Activated CD8-positive, alpha-beta memory T cell treated with anti-CD3 and anti-CD28 coated beads, Interleukin-2, amount 50 U/mL, for 4 hours (primary cell): Measurements from ENCODE around the gene FCRL4.

ENCODE experiments used
- DNase-seq: peaks from one replicate; pipeline ENCODE4 v3.0.0-alpha.2; 2020

Gene FCRL4

DNA sequence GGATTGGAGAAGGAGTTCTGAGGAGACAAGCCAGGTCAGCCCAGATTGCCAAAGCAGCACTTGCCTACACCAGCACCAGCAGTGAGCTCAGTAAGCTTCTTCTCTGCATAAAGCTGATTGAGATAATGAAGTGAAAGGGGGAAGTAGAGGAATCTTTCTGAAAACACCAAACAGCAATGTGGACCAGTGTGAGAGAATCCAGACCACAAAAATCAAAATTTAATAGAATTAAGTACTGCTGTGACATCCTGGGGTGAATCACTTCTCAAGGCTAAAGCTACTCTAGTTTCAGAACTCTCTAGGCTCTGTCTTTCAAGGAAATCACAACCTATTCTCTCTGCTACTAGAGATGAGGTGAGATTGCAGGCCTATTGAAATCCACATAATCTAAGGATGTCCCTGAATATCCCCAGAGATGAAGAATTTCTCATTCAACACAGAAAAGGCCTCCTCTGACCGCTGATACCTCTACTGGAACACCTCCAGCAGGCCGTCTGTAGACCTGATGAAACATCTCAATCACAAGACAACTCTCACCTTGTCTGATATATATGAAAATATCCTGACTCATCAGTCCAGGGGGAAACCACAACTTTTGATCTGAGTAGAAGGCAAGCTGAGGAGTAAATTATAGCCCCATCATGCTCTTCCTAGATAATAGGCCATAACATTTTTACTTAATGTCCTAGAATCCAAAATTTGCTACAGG lies at the start of gene FCRL4:
Gene FCRL4 (minus strand): TSS at position 127 of the 709 bp plus-strand sequence. CDS start 141 bp downstream, outside the sequence.
- DNase-seq = no peak

- no peak for DNase-seq
Observed at GRCh38 chr1:157646144-157646543, 48.3 kb upstream of the FCRL4 start.

DNA sequence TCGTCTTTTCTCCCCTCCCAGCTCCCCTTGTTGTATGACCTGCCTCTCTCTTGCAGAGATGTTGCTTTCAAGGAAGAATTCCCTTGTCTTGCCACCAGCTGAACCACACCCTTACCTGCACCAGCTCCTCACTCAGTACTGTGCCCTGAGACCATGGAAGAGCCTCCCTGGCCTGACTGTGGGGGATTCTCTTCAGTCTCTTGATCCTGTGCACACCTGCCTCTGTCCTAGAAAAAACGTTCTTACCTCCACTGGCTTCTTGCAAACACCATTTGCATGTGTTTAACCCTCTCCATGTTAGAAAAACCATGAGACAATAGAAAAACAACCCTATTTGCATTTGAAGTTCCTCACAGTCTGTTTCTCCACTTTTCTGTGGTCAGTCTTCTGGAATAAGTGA lies 43.3 kb upstream of the FCRL4 start:
- no peak for DNase-seq

DNA sequence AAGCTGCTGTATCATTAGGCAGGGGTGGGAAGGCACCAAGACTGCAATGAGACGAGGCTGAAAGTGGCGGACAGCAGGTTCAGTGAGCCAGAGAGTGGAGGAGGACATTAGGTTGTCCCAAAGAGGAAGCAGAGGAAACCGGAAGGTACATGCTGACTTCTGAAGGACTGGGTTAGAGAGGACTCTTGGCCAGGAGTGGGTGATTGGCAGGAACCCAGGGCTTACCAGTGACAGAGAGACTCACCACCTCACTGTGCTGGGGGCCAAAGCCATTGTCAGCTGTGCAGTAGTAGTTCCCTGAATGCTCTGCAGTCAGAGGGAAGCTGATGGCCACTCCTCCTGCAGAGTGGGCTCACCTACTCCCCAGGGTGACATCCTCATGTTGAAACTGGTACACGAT lies 41.9 kb upstream of the FCRL4 start:
- no peak for DNase-seq

- no peak for DNase-seq
Observed at GRCh38 chr1:157628773-157629172, 30.9 kb upstream of the FCRL4 start.

DNA sequence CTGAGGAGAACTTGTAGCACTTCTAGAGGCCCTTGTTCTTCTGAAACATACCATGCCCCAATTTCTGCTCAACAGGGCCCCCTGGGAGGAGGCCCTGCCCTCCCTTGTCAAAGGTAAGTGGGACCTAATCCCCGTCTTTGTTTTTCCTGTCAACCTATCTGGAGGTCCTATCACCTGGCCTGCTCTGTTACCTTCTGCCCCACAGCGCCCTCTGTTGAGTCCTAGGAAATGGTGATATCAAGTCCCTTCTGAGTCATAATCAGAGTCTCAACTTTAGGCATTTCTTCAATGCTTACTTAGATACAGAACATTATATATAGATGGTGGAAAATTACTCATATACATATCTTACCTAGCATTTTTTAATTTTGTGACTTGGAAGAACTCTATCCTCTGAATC lies 28.2 kb upstream of the FCRL4 start:
- DNase-seq = peak; percentile 17

- no peak for DNase-seq
Observed at GRCh38 chr1:157624471-157624870, 26.6 kb upstream of the FCRL4 start.

DNA sequence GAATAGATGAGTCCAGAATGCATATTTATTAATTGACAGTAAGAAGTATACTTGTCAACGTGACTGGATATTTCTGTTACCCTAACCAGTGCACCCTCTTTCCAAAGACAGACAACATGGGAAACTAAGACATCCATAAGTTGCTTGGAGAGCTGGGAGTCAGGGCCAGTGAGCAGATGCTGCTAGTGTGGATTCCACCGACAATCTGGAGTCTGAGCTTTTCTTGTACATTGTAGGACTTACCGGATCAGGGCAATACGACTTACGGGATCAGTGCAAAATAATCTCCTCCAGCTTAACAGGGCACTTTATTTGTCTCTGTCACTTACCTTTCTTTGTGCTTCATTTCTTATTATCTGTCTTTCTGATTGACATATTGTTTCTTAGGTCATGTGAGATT lies 24.6 kb upstream of the FCRL4 start:
- DNase-seq = no peak

DNA sequence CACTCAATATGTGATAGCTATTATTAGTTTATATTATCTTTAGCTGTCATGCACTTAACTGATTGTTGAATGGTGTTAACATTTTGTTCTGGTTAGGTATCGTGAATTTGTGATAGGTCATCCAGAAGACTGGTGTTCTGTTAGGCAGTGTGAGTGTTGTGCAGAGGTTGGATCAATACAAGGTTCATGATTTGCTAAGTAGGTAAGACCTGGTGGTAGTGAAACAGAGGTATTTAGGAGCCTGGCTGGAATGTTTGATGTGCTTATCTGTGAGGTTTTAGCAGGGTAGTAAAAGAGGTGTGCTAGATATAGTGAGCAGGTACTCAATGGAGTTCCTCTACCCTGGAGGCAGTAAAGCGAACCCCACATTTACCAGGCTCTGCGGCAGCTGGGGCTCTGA lies 20.3 kb upstream of the FCRL4 start:
- DNase-seq = no peak

DNA sequence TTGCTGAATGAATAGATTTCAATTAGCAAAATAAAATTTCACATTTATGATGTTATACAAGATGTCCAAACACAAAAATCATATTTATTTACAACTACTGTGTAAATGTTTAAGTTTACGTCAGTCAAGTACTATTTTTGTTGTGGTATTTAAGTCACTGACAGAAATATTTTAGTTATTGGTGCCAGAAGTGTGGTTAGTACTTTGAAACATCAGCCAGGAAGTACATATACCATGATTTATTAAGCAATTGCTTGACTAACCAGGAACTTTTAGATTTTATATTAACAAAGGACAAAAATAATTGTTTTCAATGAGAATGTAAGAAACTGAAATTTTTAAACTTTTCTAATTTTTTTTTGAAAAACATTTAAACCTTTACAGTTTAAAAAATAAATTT lies 2.4 kb upstream of the FCRL4 start:
- DNase-seq = no peak

GRCh38 chr1:157596384-157596783 lies 1.5 kb downstream of the FCRL4 start:
- DNase-seq = no peak

- no peak for DNase-seq
Observed at GRCh38 chr1:157595356-157595755, 2.5 kb downstream of the FCRL4 start.

DNA sequence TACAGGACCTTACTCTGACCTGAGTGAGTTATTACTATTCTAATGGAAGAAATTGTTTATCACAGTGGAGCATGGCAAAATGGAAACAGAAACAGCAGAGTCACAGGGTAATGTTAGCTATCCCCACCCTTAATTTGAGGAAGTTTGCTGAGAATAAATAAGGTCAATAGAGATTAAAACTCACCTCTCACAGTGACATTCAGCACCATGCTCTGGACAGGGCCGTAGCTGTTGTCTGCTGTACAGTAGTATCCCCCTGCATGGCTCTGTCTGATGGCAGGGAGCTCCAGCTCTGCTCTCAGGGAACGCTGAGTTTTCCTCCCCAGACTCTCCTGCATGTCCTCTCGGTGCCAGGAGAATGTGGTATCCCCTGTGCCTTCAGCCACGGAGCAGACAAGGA lies 11.9 kb downstream of the FCRL4 start:
- DNase-seq = no peak

DNA sequence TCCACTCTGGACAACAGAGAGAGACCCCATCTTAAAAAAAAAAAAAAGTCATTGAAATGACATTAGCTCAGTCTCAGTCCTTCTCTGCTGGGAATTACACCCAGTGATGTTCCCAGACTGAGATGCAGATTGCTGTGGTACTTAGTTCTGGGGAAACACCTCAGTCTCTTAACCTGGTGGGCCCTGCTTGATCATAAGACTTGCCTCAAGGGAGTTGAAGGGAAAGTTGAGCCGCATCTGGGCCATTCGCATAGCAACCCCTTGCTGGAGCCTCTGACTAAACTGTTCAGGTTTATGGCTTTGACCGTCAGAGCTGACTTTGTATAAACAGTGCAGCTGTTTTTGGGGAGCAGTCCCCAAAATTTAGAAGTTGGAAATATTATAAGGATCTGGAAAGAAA lies 13.4 kb downstream of the FCRL4 start:
- no peak for DNase-seq

DNA sequence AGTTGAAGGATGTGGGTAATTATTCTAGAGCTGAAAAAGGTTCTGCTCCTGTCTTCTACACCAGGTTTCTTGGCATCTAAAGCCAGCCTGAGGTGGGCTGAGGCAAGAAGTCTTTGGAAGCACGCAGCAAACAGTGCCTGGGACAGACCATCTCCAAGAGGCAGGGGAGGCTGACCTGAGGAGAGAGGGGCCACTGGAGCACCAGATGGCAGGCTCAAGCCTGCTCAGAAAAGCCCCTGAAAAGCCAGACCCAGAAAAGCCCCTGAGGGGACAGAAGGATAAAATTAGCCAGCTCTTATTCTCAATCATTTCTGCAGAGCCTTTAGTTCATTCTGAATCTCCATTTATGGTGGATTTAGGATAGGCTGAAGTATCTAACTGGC lies 17.1 kb downstream of the FCRL4 start:
- DNase-seq = no peak

GRCh38 chr1:157580179-157580827 lies 17.6 kb downstream of the FCRL4 start:
- no peak for DNase-seq

- DNase-seq = no peak
Observed at GRCh38 chr1:157577420-157577819, 20.5 kb downstream of the FCRL4 start.

- no peak for DNase-seq
Observed at GRCh38 chr1:157575744-157576143, 22.1 kb downstream of the FCRL4 start.

GRCh38 chr1:157574836-157575235 lies 23.0 kb downstream of the FCRL4 start:
- DNase-seq = no peak

GRCh38 chr1:157566484-157567300 lies 31.2 kb downstream of the FCRL4 start:
- DNase-seq = no peak

- no peak for DNase-seq
Observed at GRCh38 chr1:157562515-157562914, 35.4 kb downstream of the FCRL4 start.

DNA sequence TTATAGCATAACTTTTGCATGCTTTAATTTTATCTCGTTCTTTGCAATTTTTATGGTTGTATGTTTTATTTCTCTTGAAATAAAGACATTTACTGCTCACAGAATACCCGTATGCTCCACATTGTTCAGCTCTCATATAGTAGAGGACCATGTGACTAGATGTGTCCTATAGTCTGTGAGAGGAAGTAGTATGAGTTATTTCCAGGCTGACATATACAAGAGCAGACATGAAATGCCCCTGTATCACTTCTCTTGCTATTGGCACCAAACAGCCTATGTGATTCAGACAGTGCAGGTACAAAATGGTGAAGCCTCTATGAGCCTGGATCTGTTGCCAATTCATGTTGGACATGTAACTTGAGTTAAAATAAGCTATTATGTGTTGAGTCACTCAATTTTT lies 39.8 kb downstream of the FCRL4 start:
- no peak for DNase-seq

GRCh38 chr1:157551694-157552693 lies 45.9 kb downstream of the FCRL4 start, which contains the start of gene FCRL5:
Gene FCRL5, minus strand, starts transcription at chr1:157552515. Its CDS starts 153 bp downstream, at chr1:157552362.
- no peak for DNase-seq
